Nephron progenitor cell (in vitro differentiated cells): ENCODE measurements around the gene OR2F2.
A peak's percentile ranks its signal among the peaks of the same experiment; 100 is the strongest.

ENCODE experiments used
- DNase-seq: peaks from one replicate; pipeline ENCODE4 v3.0.0; 2021
- H3K27ac Mint-ChIP-seq: 2 replicates; pipeline ENCODE4 v1.8.0; 2021; ENCODE audit warnings: mild to moderate bottlenecking, moderate library complexity, mixed read lengths
- H3K27me3 Mint-ChIP-seq: 2 replicates; pipeline ENCODE4 v1.8.0; 2021; ENCODE audit warnings: mild to moderate bottlenecking, low read depth, mixed read lengths; ENCODE audit not compliant: poor library complexity
- H3K36me3 Mint-ChIP-seq: 2 replicates; pipeline ENCODE4 v1.8.0; 2021; ENCODE audit warnings: low read depth, mixed read lengths
- H3K4me1 Mint-ChIP-seq: 2 replicates; pipeline ENCODE4 v1.8.0; 2021; ENCODE audit warnings: mixed read lengths
- H3K4me3 Mint-ChIP-seq: 2 replicates; pipeline ENCODE4 v1.8.0; 2021; ENCODE audit warnings: mild to moderate bottlenecking, moderate library complexity, mixed read lengths
- H3K9me3 Mint-ChIP-seq: 2 replicates; pipeline ENCODE4 v1.8.0; 2021; ENCODE audit warnings: mild to moderate bottlenecking, moderate library complexity, mixed read lengths
- CTCF ChIP-seq: fragments of 200-600 bp; sonication (generic); IDR thresholded peaks from 2 replicates; pipeline ENCODE4 v1.5.0; 2021; ENCODE audit warnings: antibody characterized with exemption

OR2F2 gene

GRCh38 chr7:143901668-143902331 is 33.2 kb upstream of the OR2F2 start, which contains the start of gene TCAF1:
TCAF1 (minus strand) TSS chr7:143902176; CDS start chr7:143876608, 25,568 bp downstream.
- DNase-seq: peak; percentile 96
- H3K27me3 Mint-ChIP-seq: peaks cover 5% of the 10 kb centered on the region
- no peak for TF ChIP-seq CTCF
- H3K36me3 Mint-ChIP-seq: peaks cover 24% of the 10 kb centered on the region
- H3K9me3 Mint-ChIP-seq: peaks cover 10% of the 10 kb centered on the region
- peak within 1 kb of the TSS; percentile 99 for H3K4me3 Mint-ChIP-seq
- peak within 1 kb of the TSS; percentile 97 for H3K27ac Mint-ChIP-seq
- peaks cover 51% of the 10 kb centered on the region for H3K4me1 Mint-ChIP-seq

GRCh38 chr7:143902332-143902899 is 32.6 kb upstream of the OR2F2 start:
- H3K9me3 Mint-ChIP-seq: peaks cover 10% of the 10 kb centered on the region
- H3K4me3 Mint-ChIP-seq: peak overlapping the region; percentile 99
- DNase-seq: no peak
- H3K27me3 Mint-ChIP-seq: peaks cover 10% of the 10 kb centered on the region
- peaks cover 51% of the 10 kb centered on the region for H3K4me1 Mint-ChIP-seq
- peak overlapping the region; percentile 90 for H3K27ac Mint-ChIP-seq
- no peak for TF ChIP-seq CTCF
- H3K36me3 Mint-ChIP-seq: peaks cover 22% of the 10 kb centered on the region

GRCh38 chr7:143905509-143905908 is 29.5 kb upstream of the OR2F2 start:
- no peak for TF ChIP-seq CTCF
- H3K4me3 Mint-ChIP-seq: peak overlapping the region; percentile 3
- peaks cover 3% of the 10 kb centered on the region for H3K9me3 Mint-ChIP-seq
- no peak for DNase-seq
- peaks cover 46% of the 10 kb centered on the region for H3K4me1 Mint-ChIP-seq
- H3K36me3 Mint-ChIP-seq: no peaks in the 10 kb centered on the region
- H3K27ac Mint-ChIP-seq: peak overlapping the region; percentile 82
- H3K27me3 Mint-ChIP-seq: peaks cover 10% of the 10 kb centered on the region

GRCh38 chr7:143906151-143906550 is 28.9 kb upstream of the OR2F2 start:
- peaks cover 10% of the 10 kb centered on the region for H3K27me3 Mint-ChIP-seq

GRCh38 chr7:143906895-143907294 is 28.1 kb upstream of the OR2F2 start:
- no peak for TF ChIP-seq CTCF
- DNase-seq: no peak
- H3K27me3 Mint-ChIP-seq: peaks cover 10% of the 10 kb centered on the region

More at GRCh38 chr7:143906151-143906550, 28.9 kb upstream of the OR2F2 start:
- Mint-ChIP-seq H3K4me3 (no peak overlapping the region), H3K4me1 (peaks cover 40% of the 10 kb centered on the region), H3K36me3 (no peaks in the 10 kb centered on the region), H3K27ac (no peak overlapping the region), H3K9me3 (peaks cover 3% of the 10 kb centered on the region)
- no peak for DNase-seq
- TF ChIP-seq CTCF: no peak

GRCh38 chr7:143908120-143908519 is 26.9 kb upstream of the OR2F2 start:
- Mint-ChIP-seq H3K27me3 (peaks cover 10% of the 10 kb centered on the region), H3K27ac (no peak overlapping the region), H3K9me3 (no peaks in the 10 kb centered on the region), H3K4me3 (no peak overlapping the region), H3K36me3 (no peaks in the 10 kb centered on the region), H3K4me1 (peaks cover 33% of the 10 kb centered on the region)
- TF ChIP-seq CTCF: no peak
- DNase-seq: no peak

More at GRCh38 chr7:143906895-143907294, 28.1 kb upstream of the OR2F2 start:
- H3K27ac Mint-ChIP-seq: no peak overlapping the region
- peaks cover 3% of the 10 kb centered on the region for H3K9me3 Mint-ChIP-seq
- H3K4me3 Mint-ChIP-seq: no peak overlapping the region
- H3K36me3 Mint-ChIP-seq: no peaks in the 10 kb centered on the region
- peaks cover 37% of the 10 kb centered on the region for H3K4me1 Mint-ChIP-seq
